ENCODE measurements around the gene VPS33B.

The VPS33B gene

DNA sequence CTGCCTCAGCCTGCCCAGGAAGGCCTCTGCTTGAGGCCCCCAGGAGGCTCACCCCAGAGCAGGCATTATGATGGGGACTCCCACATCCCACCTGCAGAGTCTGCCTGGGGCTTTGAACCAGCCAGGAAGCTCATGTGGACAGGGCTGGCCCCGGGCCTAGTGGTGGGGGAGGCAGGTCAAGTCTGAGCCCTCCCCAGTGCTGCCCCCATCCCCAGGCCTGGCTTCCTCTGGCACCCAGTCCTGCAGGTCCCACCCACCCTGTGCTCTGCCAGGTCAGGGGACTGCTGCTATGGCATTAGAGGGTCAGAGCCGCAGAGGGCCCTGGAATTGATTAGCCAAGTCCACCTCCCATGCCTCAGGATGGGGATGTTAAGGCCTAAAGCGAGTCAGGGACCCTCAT lies 17.6 kb upstream of the VPS33B start:
- DNase-seq (ENCODE audit: low read depth), result no peak
- H3K4me3 ChIP-seq (ENCODE audit: control insufficient read depth, low read depth, low read length), result no peak overlapping the region
- TF ChIP-seq, protein P1, sequence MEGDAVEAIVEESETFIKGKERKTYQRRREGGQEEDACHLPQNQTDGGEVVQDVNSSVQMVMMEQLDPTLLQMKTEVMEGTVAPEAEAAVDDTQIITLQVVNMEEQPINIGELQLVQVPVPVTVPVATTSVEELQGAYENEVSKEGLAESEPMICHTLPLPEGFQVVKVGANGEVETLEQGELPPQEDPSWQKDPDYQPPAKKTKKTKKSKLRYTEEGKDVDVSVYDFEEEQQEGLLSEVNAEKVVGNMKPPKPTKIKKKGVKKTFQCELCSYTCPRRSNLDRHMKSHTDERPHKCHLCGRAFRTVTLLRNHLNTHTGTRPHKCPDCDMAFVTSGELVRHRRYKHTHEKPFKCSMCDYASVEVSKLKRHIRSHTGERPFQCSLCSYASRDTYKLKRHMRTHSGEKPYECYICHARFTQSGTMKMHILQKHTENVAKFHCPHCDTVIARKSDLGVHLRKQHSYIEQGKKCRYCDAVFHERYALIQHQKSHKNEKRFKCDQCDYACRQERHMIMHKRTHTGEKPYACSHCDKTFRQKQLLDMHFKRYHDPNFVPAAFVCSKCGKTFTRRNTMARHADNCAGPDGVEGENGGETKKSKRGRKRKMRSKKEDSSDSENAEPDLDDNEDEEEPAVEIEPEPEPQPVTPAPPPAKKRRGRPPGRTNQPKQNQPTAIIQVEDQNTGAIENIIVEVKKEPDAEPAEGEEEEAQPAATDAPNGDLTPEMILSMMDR (IDR thresholded peaks at IDR 0.05; ENCODE audit: control insufficient read depth, insufficient read depth, low read depth, low read length, missing control alignments), result no peak

DNA sequence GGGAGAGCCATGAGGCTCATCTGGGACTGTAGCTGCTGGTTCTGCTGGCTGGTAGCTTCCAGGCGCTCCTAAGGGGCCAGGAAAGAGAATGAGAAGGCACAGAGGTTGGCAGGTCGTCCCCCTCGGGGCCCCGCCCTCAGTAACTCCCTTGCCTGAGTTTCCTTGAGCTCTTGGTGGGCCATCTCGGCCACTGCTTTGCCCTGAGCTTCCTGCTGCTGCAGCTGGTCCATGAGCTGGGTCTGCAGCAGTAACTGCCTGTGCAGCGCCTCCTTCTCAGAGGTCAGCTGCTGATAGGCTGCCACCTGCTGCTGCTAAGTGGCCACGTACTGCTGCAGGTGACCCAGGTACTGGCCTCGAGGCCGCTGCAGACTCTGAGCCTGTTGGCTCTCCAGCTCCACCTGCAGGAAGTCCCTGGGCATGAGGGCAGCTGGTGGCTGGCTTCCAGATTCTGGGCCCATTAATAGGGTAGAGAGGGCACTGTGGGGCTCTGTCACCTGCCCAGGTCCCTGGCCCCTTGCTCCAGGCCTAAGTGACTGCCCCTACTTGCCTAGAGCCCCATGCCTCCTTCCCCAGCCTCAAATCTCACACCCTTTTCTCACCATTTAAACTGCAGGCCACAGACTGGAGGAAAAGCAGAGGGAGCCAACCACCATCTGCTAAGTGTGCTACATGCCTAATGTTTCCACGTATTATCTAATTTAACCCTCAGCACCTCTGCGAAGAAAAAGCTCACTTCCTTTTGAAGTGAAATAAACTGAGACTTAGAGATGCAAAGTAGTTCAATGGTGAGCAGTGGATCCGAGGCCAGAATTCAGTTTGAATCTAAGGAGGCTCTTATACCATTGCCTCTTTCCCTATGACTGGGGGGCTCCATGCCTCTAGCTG lies 10.8 kb upstream of the VPS33B start:
- no peak for DNase-seq (ENCODE audit: low read depth)
- H3K4me3 ChIP-seq (ENCODE audit: control insufficient read depth, low read depth, low read length), result no peak overlapping the region

DNA sequence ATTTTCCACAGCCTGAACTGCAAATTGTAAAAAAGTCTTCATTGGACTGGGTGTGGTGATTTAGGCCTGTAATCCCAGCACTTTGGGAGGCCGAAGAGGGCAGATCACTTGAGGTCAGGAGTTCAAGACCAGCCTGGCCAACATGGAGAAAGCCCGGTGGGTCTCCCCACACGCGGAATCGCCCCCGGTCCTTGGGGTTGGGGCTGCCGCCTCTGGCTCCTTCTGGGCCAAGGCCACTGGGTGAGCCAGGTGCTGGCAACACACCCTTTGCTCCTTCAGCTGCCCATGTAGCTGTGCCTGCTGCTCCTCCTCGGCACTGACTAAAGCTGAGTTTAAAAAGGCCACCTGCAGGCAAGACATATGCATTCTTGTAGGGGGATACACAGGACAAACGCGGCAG lies 9.4 kb upstream of the VPS33B start:
- DNase-seq (ENCODE audit: low read depth), result no peak
- TF ChIP-seq, protein P1 (IDR thresholded peaks at IDR 0.05; ENCODE audit: control insufficient read depth, insufficient read depth, low read depth, low read length, missing control alignments), result no peak
- no peak overlapping the region for H3K4me3 ChIP-seq (ENCODE audit: control insufficient read depth, low read depth, low read length)

More for the DNA sequence above, 10.8 kb upstream of the VPS33B start:
- TF ChIP-seq, protein P1 (IDR thresholded peaks at IDR 0.05; ENCODE audit: control insufficient read depth, insufficient read depth, low read depth, low read length, missing control alignments), result peak; percentile 67

DNA sequence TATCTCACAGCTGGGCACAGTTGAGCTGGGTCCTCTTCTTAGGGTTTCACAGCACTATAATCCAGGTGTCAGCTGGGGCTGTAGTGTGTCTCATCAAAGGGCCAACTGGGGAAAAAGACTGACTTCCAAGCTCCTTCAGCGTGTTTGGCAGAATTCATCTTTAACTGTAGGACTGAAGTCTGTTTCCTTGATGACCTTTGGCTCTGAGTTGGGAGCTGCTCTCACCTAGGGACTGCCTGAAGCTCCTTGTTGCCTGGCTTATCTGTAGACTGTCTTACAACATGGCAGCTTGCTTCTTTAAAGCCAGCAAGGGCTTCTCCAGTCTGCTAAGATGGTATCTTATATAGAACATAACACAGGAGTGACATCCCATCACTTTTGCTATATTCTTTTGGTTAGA lies 5.3 kb upstream of the VPS33B start:
- no peak for DNase-seq (ENCODE audit: low read depth)
- no peak overlapping the region for H3K4me3 ChIP-seq (ENCODE audit: control insufficient read depth, low read depth, low read length)
- TF ChIP-seq, protein P1 (IDR thresholded peaks at IDR 0.05; ENCODE audit: control insufficient read depth, insufficient read depth, low read depth, low read length, missing control alignments), result no peak

DNA sequence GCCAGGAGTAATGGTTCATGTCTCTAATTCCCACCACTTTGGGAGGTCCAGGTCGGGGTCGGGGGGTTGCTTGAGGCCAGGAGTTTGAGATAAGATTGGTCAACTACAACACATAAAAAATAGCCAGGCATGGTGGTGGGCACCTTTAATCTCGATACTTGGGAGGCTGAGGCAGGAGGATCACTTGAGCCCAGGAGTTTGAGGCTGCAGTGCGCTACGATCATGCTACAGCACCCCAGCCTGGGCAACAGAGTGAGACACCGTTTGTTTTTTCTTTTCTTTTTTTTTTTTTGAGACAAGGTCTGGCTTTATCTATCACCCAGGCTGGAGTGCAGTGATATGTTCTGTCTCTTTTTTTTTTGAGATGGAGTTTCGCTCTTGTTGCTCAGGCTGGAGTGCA lies 1.3 kb upstream of the VPS33B start:
- H3K4me3 ChIP-seq (ENCODE audit: control insufficient read depth, low read depth, low read length), result no peak overlapping the region
- TF ChIP-seq, protein P1 (IDR thresholded peaks at IDR 0.05; ENCODE audit: control insufficient read depth, insufficient read depth, low read depth, low read length, missing control alignments), result no peak
- DNase-seq (ENCODE audit: low read depth), result no peak

DNA sequence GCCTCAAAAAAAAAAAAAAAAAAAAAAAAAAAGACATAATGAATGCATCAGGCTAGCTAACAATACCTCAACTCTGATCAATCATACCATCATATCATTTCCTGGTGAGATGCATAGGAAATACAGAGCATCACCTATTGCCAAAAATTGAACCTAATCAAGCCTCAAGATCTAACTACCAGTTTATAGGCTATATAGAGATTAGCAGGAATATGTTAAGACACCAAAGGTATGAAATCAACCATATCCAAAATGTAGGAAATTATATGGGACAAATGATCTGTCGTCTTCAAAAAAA lies 387 bp upstream of the VPS33B start:
- peak overlapping the region; percentile 93 for H3K4me3 ChIP-seq (ENCODE audit: control insufficient read depth, low read depth, low read length)
- DNase-seq (ENCODE audit: low read depth), result no peak
- TF ChIP-seq, protein P1 (IDR thresholded peaks at IDR 0.05; ENCODE audit: control insufficient read depth, insufficient read depth, low read depth, low read length, missing control alignments), result no peak

Measured in AG09309 (cell line).